Breast epithelium (tissue), 3 donors: Measurements from ENCODE around the gene REX1BD.

ENCODE experiments used
- POLR2A ChIP-seq: fragments of 450-650 bp; IDR thresholded peaks from one replicate; pipeline ENCODE4 v1.6.1; 2016; ENCODE audit warnings: antibody characterized with exemption, mild to moderate bottlenecking, moderate library complexity
- POLR2AphosphoS5 ChIP-seq, 3 donors: sonication (generic); formaldehyde crosslinking; IDR thresholded peaks; one replicate each; pipeline ENCODE4 v1.6.1; 2017; ENCODE audit warnings: antibody characterized with exemption in 3 of 3
- TF ChIP-seq, protein P1 (sequence below), 3 donors: fragments of 450-650 bp; IDR thresholded peaks; one replicate each; pipeline ENCODE4 v1.5.1; 2016 to 2017; ENCODE audit warnings: antibody characterized with exemption in 3 of 3, mild to moderate bottlenecking in 3 of 3, moderate library complexity in 3 of 3

DNA sequence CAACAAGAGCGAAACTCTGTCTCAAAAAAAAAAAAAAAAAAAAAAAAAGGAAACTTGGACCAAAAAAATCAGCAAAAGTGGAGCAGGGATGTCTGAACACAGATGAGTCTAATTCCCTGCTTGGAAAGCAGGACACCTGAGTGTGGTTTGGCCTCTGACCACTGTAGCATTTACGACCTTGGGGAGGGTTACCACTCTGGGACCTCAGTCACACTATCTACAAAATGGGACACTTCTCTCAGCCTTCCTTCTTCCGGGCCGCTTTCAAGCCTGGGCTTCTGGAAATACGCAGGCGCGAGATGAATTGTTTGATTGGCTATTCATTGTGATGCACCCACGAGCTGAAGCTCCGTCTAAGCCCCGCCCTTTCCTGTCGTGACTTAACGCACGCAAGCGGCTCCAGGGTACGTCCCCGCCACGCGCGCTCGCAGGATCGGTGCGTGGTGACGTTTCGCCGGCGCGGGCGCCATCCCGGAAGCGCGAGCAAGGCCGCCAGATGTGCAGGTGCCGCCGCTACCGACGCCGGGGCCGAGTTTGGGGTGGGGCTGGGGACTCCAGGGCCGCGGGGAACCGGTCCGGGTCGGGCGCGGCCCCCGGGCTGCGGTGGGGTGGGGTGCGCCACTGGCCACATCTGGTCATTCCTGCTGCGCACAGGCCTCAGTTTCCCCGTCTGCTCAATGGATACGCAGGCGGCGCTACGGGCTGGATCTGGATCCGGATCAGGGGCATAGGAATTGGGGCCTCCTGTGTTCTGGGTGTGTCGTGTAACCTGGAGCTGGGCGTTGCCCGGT, 31.0 kb upstream of the REX1BD start, which contains the start of gene KXD1:
- TF ChIP-seq POLR2A (peak; percentile 52), POLR2AphosphoS5 (IDR thresholded peaks at IDR 0.05) (peak; percentile 91 to 92 (median 92))
- TF ChIP-seq, protein P1, sequence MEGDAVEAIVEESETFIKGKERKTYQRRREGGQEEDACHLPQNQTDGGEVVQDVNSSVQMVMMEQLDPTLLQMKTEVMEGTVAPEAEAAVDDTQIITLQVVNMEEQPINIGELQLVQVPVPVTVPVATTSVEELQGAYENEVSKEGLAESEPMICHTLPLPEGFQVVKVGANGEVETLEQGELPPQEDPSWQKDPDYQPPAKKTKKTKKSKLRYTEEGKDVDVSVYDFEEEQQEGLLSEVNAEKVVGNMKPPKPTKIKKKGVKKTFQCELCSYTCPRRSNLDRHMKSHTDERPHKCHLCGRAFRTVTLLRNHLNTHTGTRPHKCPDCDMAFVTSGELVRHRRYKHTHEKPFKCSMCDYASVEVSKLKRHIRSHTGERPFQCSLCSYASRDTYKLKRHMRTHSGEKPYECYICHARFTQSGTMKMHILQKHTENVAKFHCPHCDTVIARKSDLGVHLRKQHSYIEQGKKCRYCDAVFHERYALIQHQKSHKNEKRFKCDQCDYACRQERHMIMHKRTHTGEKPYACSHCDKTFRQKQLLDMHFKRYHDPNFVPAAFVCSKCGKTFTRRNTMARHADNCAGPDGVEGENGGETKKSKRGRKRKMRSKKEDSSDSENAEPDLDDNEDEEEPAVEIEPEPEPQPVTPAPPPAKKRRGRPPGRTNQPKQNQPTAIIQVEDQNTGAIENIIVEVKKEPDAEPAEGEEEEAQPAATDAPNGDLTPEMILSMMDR (IDR thresholded peaks at IDR 0.05) = no peak
